ENCODE data around the gene EFCAB6.

The EFCAB6 gene

DNA sequence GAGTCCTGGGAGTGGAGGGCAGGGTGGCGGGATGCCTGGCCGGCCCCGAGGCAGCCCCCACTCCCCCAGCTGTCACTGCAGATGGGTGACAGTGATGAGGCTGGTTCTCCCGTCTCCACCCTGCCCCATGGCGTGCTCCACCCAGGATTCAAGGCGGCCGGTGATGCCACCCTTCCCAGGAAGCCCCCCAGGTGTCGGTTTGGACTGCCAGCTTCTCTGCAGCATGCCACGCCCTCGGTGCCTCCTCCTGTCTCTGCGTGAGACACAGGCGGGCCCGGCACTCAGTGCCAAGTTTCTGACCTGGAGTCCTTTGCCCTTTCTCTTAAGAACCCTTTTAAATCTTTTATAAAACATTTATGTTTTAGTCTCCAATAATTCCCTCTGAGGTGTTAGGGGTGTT, 328.8 kb downstream of the EFCAB6 start:
- H3K4me3 ChIP-seq (ENCODE audit: low read length): no peak overlapping the region
- no peaks in the 10 kb centered on the region for H3K4me1 ChIP-seq (ENCODE audit: insufficient read depth, low read length)
- H3K36me3 ChIP-seq (ENCODE audit: insufficient read depth, low read depth, low read length): no peaks in the 10 kb centered on the region
- no peaks in the 10 kb centered on the region for H3K9me3 ChIP-seq (ENCODE audit: insufficient read depth, low read depth, low read length)
- no peak overlapping the region for H3K27ac ChIP-seq (ENCODE audit: low read length)
- H3K27me3 ChIP-seq (ENCODE audit: insufficient read depth, low read length): no peaks in the 10 kb centered on the region
- H3K9ac ChIP-seq (ENCODE audit: low read depth, low read length): no peak overlapping the region

DNA sequence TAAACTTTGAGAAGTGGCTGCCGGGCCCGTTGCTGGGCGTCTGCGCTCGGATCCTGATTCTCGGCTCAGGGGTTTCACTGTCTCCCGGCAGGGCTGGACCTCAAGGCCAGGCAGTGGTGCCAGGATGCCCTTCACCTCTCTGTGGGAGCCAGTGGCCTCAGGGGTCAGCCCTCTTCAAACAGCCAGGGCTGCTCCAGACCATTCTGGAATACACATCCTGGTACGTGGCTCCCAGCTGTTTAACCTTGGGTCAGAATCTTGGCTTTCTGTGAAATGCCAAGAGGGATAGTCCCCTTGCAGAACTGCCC, 329.8 kb downstream of the EFCAB6 start:
- no peak overlapping the region for H3K4me3 ChIP-seq (ENCODE audit: low read length)
- H3K4me1 ChIP-seq (ENCODE audit: insufficient read depth, low read length): no peaks in the 10 kb centered on the region
- no peaks in the 10 kb centered on the region for H3K9me3 ChIP-seq (ENCODE audit: insufficient read depth, low read depth, low read length)
- no peaks in the 10 kb centered on the region for H3K27me3 ChIP-seq (ENCODE audit: insufficient read depth, low read length)
- no peak overlapping the region for H3K9ac ChIP-seq (ENCODE audit: low read depth, low read length)
- H3K27ac ChIP-seq (ENCODE audit: low read length): no peak overlapping the region
- no peaks in the 10 kb centered on the region for H3K36me3 ChIP-seq (ENCODE audit: insufficient read depth, low read depth, low read length)

DNA sequence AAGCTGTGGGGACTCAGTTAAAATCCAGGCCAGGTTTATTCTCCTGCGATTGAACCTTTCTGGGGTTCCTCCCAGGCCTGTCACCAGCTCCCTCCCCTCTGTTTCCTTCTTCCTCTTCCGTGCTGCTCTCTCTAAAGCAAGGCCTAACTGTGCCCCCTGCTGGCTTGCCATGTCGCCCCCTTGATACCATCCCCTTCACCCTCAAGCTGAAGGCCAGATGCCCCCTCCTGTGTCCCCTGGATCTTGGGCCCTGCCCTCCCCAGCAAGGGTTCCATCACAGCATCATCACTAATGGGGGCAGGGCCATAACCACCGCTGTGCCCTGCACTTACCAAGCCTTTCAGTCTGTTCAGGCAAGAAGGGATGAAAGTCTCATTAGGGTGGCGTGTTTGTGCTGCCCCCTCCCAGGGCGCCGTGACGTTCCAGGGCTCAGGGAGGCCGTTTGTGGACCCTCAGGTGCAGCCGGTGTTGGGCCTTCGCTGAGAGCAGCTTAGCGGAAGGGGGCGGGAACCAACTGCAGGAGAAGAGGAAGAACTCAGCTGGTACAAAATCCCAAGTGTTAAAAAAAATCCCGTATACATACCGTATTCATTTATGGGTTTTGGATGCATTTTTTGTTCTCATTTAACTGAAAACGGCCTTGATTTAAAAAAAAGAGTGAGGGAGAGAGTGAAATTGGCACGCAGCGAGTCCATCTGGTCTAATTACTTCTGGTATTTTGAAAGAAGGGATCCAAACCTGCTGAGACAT, 330.4 kb downstream of the EFCAB6 start:
- Histone ChIP-seq H3K4me3 (ENCODE audit: low read length) (peak overlapping the region; percentile 9; the same call in 1 of the 2 replicates), H3K27ac (ENCODE audit: low read length) (no peak overlapping the region), H3K36me3 (ENCODE audit: insufficient read depth, low read depth, low read length) (no peaks in the 10 kb centered on the region), H3K4me1 (ENCODE audit: insufficient read depth, low read length) (no peaks in the 10 kb centered on the region), H3K9me3 (ENCODE audit: insufficient read depth, low read depth, low read length) (no peaks in the 10 kb centered on the region), H3K27me3 (ENCODE audit: insufficient read depth, low read length) (no peaks in the 10 kb centered on the region), H3K9ac (ENCODE audit: low read depth, low read length) (no peak overlapping the region)

DNA sequence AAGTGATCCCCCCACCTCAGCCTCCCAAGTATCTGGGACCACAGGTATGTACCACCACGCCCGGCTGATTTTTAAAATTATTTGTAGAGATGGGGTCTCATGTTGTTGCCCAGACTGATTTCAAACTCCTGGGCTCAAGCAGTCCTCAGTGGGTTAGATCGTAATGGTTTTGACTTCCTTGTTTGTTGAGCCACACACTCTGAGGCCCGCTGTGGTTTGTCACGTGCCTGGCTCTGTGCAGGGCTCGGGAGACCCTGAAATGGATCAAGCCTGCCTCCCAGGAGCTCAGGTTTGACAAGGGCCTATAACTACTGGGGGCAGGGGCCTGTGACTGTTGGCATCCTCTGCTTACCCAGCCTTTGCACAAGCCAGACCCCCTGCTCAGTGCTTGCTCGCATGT, 332.1 kb downstream of the EFCAB6 start:
- Histone ChIP-seq H3K27ac (ENCODE audit: low read length) (no peak overlapping the region), H3K27me3 (ENCODE audit: insufficient read depth, low read length) (no peaks in the 10 kb centered on the region), H3K36me3 (ENCODE audit: insufficient read depth, low read depth, low read length) (no peaks in the 10 kb centered on the region), H3K9ac (ENCODE audit: low read depth, low read length) (no peak overlapping the region), H3K9me3 (ENCODE audit: insufficient read depth, low read depth, low read length) (no peaks in the 10 kb centered on the region), H3K4me1 (ENCODE audit: insufficient read depth, low read length) (no peaks in the 10 kb centered on the region), H3K4me3 (ENCODE audit: low read length) (no peak overlapping the region)

DNA sequence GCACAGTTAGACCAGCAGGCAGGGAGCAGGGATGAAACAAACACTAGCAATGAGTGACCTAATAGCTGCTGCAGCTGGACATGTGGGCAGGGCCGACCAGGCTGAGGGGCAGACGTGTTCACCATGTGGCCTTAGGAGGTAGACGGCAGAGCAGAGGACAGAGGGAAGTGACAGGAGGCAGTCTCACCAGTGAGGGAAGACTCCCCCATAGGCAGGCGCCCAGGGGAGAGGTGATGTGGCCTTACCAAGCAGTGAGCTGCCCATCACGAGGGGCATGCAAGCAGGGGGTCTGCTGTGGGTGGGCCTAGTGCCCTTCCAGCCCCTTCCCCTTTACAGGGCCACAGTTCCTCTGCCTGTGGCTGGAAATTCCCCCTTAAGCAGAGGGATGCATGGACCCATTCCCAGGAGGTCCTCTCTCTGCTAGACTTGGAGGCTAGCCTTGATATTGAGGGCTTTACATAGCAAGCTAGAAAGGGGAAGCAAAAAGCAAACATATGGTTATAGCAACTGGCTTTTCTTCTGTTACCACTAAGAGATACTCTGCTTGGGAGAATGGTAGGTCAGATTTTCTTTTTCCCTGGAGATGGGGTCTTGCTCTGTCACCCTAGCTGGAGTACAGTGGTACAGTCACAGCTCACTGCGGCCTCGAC, 332.7 kb downstream of the EFCAB6 start:
- H3K9ac ChIP-seq (ENCODE audit: low read depth, low read length): no peak overlapping the region
- no peaks in the 10 kb centered on the region for H3K36me3 ChIP-seq (ENCODE audit: insufficient read depth, low read depth, low read length)
- H3K27ac ChIP-seq (ENCODE audit: low read length): no peak overlapping the region
- no peaks in the 10 kb centered on the region for H3K4me1 ChIP-seq (ENCODE audit: insufficient read depth, low read length)
- H3K4me3 ChIP-seq (ENCODE audit: low read length): no peak overlapping the region
- no peaks in the 10 kb centered on the region for H3K9me3 ChIP-seq (ENCODE audit: insufficient read depth, low read depth, low read length)
- no peaks in the 10 kb centered on the region for H3K27me3 ChIP-seq (ENCODE audit: insufficient read depth, low read length)

Measured in iPS-20b (cell line).